Measurements from ENCODE around the gene SRGAP3.

SRGAP3 gene

GRCh38 chr3:9021271-9022009 is 228.0 kb downstream of the SRGAP3 start:
- 82 to 83% methylated on average over 2 to 4 of the region's 7 CpGs for WGBS, 2 experiments (ENCODE audit: insufficient coverage in 2 of 2)
- Histone ChIP-seq H3K4me3 (ENCODE audit: extremely low read depth, insufficient read depth, low read length, poor library complexity, severe bottlenecking) (no peak overlapping the region), H3K36me3 (ENCODE audit: control insufficient read depth, insufficient read depth, low read length) (no peaks in the 10 kb centered on the region), H3K27ac (ENCODE audit: low read depth, low read length, severe bottlenecking) (no peak overlapping the region), H3K4me1 (ENCODE audit: control insufficient read depth, insufficient read depth, low read length, poor library complexity, severe bottlenecking) (no peaks in the 10 kb centered on the region), H3K9me3 (ENCODE audit: control insufficient read depth, low read length) (no peaks in the 10 kb centered on the region)

GRCh38 chr3:9020426-9020825 is 229.0 kb downstream of the SRGAP3 start:
- Histone ChIP-seq H3K4me3 (ENCODE audit: extremely low read depth, insufficient read depth, low read length, poor library complexity, severe bottlenecking) (no peak overlapping the region), H3K4me1 (ENCODE audit: control insufficient read depth, insufficient read depth, low read length, poor library complexity, severe bottlenecking) (no peaks in the 10 kb centered on the region), H3K36me3 (ENCODE audit: control insufficient read depth, insufficient read depth, low read length) (no peaks in the 10 kb centered on the region), H3K9me3 (ENCODE audit: control insufficient read depth, low read length) (no peaks in the 10 kb centered on the region), H3K27ac (ENCODE audit: low read depth, low read length, severe bottlenecking) (peak overlapping the region; percentile 29)
- 87 to 95% methylated on average over 3 to 6 of the region's 6 CpGs for WGBS, 2 experiments (ENCODE audit: insufficient coverage in 2 of 2)

- Histone ChIP-seq H3K27ac (ENCODE audit: low read depth, low read length, severe bottlenecking) (no peak overlapping the region), H3K36me3 (ENCODE audit: control insufficient read depth, insufficient read depth, low read length) (no peaks in the 10 kb centered on the region), H3K9me3 (ENCODE audit: control insufficient read depth, low read length) (no peaks in the 10 kb centered on the region), H3K4me1 (ENCODE audit: control insufficient read depth, insufficient read depth, low read length, poor library complexity, severe bottlenecking) (no peaks in the 10 kb centered on the region), H3K4me3 (ENCODE audit: extremely low read depth, insufficient read depth, low read length, poor library complexity, severe bottlenecking) (no peak overlapping the region)
- WGBS, 2 experiments (ENCODE audit: insufficient coverage in 2 of 2), result 59 to 85% methylated on average over 3 to 4 of the region's 5 CpGs
Measured at GRCh38 chr3:9019259-9019961, 230.0 kb downstream of the SRGAP3 start.

- H3K4me1 ChIP-seq (ENCODE audit: control insufficient read depth, insufficient read depth, low read length, poor library complexity, severe bottlenecking), result no peaks in the 10 kb centered on the region
- H3K36me3 ChIP-seq (ENCODE audit: control insufficient read depth, insufficient read depth, low read length), result no peaks in the 10 kb centered on the region
- no peak overlapping the region for H3K4me3 ChIP-seq (ENCODE audit: extremely low read depth, insufficient read depth, low read length, poor library complexity, severe bottlenecking)
- H3K9me3 ChIP-seq (ENCODE audit: control insufficient read depth, low read length), result no peaks in the 10 kb centered on the region
- WGBS, 2 experiments (ENCODE audit: insufficient coverage in 2 of 2), result 86 to 90% methylated on average over 7 of the region's 7 CpGs
- H3K27ac ChIP-seq (ENCODE audit: low read depth, low read length, severe bottlenecking), result no peak overlapping the region
Measured at GRCh38 chr3:9015250-9015649, 234.2 kb downstream of the SRGAP3 start.

GRCh38 chr3:9013782-9014563 is 235.5 kb downstream of the SRGAP3 start:
- Histone ChIP-seq H3K27ac (ENCODE audit: low read depth, low read length, severe bottlenecking) (no peak overlapping the region), H3K36me3 (ENCODE audit: control insufficient read depth, insufficient read depth, low read length) (no peaks in the 10 kb centered on the region), H3K4me1 (ENCODE audit: control insufficient read depth, insufficient read depth, low read length, poor library complexity, severe bottlenecking) (no peaks in the 10 kb centered on the region), H3K9me3 (ENCODE audit: control insufficient read depth, low read length) (no peaks in the 10 kb centered on the region), H3K4me3 (ENCODE audit: extremely low read depth, insufficient read depth, low read length, poor library complexity, severe bottlenecking) (no peak overlapping the region)
- WGBS, 2 experiments (ENCODE audit: insufficient coverage in 2 of 2), result 88 to 95% methylated on average over 9 to 12 of the region's 15 CpGs

GRCh38 chr3:9012521-9012920 is 236.9 kb downstream of the SRGAP3 start:
- Histone ChIP-seq H3K27ac (ENCODE audit: low read depth, low read length, severe bottlenecking) (no peak overlapping the region), H3K4me3 (ENCODE audit: extremely low read depth, insufficient read depth, low read length, poor library complexity, severe bottlenecking) (no peak overlapping the region), H3K9me3 (ENCODE audit: control insufficient read depth, low read length) (no peaks in the 10 kb centered on the region), H3K36me3 (ENCODE audit: control insufficient read depth, insufficient read depth, low read length) (no peaks in the 10 kb centered on the region), H3K4me1 (ENCODE audit: control insufficient read depth, insufficient read depth, low read length, poor library complexity, severe bottlenecking) (no peaks in the 10 kb centered on the region)
- 93 to 100% methylated on average over 1 to 2 of the region's 2 CpGs for WGBS, 2 experiments (ENCODE audit: insufficient coverage in 2 of 2)

GRCh38 chr3:9009976-9010545 is 239.4 kb downstream of the SRGAP3 start:
- Histone ChIP-seq H3K36me3 (ENCODE audit: control insufficient read depth, insufficient read depth, low read length) (no peaks in the 10 kb centered on the region), H3K9me3 (ENCODE audit: control insufficient read depth, low read length) (no peaks in the 10 kb centered on the region), H3K4me1 (ENCODE audit: control insufficient read depth, insufficient read depth, low read length, poor library complexity, severe bottlenecking) (no peaks in the 10 kb centered on the region), H3K27ac (ENCODE audit: low read depth, low read length, severe bottlenecking) (no peak overlapping the region), H3K4me3 (ENCODE audit: extremely low read depth, insufficient read depth, low read length, poor library complexity, severe bottlenecking) (no peak overlapping the region)
- 91 to 96% methylated on average over 11 of the region's 11 CpGs for WGBS, 2 experiments (ENCODE audit: insufficient coverage in 2 of 2)

GRCh38 chr3:9008550-9009255 is 240.7 kb downstream of the SRGAP3 start:
- Histone ChIP-seq H3K27ac (ENCODE audit: low read depth, low read length, severe bottlenecking) (no peak overlapping the region), H3K36me3 (ENCODE audit: control insufficient read depth, insufficient read depth, low read length) (no peaks in the 10 kb centered on the region), H3K4me3 (ENCODE audit: extremely low read depth, insufficient read depth, low read length, poor library complexity, severe bottlenecking) (no peak overlapping the region), H3K9me3 (ENCODE audit: control insufficient read depth, low read length) (no peaks in the 10 kb centered on the region), H3K4me1 (ENCODE audit: control insufficient read depth, insufficient read depth, low read length, poor library complexity, severe bottlenecking) (no peaks in the 10 kb centered on the region)
- WGBS, 2 experiments (ENCODE audit: insufficient coverage in 2 of 2), result 64 to 67% methylated on average over 4 to 5 of the region's 6 CpGs

- no peak overlapping the region for H3K4me3 ChIP-seq (ENCODE audit: extremely low read depth, insufficient read depth, low read length, poor library complexity, severe bottlenecking)
- H3K9me3 ChIP-seq (ENCODE audit: control insufficient read depth, low read length), result no peaks in the 10 kb centered on the region
- H3K36me3 ChIP-seq (ENCODE audit: control insufficient read depth, insufficient read depth, low read length), result no peaks in the 10 kb centered on the region
- H3K27ac ChIP-seq (ENCODE audit: low read depth, low read length, severe bottlenecking), result no peak overlapping the region
- WGBS, 2 experiments (ENCODE audit: insufficient coverage in 2 of 2), result 40 to 100% methylated on average over 1 of the region's 2 CpGs
- H3K4me1 ChIP-seq (ENCODE audit: control insufficient read depth, insufficient read depth, low read length, poor library complexity, severe bottlenecking), result no peaks in the 10 kb centered on the region
Measured at GRCh38 chr3:9007928-9008327, 241.5 kb downstream of the SRGAP3 start.

- no peaks in the 10 kb centered on the region for H3K36me3 ChIP-seq (ENCODE audit: control insufficient read depth, insufficient read depth, low read length)
- WGBS, 2 experiments (ENCODE audit: insufficient coverage in 2 of 2), result 86 to 90% methylated on average over 2 of the region's 2 CpGs
Measured at GRCh38 chr3:9007213-9007612, 242.2 kb downstream of the SRGAP3 start.

More at GRCh38 chr3:9007213-9007612, 242.2 kb downstream of the SRGAP3 start:
- H3K4me1 ChIP-seq (ENCODE audit: control insufficient read depth, insufficient read depth, low read length, poor library complexity, severe bottlenecking), result no peaks in the 10 kb centered on the region
- H3K9me3 ChIP-seq (ENCODE audit: control insufficient read depth, low read length), result no peaks in the 10 kb centered on the region
- H3K27ac ChIP-seq (ENCODE audit: low read depth, low read length, severe bottlenecking), result no peak overlapping the region
- no peak overlapping the region for H3K4me3 ChIP-seq (ENCODE audit: extremely low read depth, insufficient read depth, low read length, poor library complexity, severe bottlenecking)

All from mesodermal cell (in vitro differentiated cells).